AG09319 (cell line): ENCODE measurements around the gene KCTD7.
"Not testable (repeated sequence)": the region's sequence is repeated elsewhere in the genome, so short reads cannot be mapped to it uniquely, and the experiment has no call there.

ENCODE experiments used
- DNase-seq: peaks from one replicate; pipeline ENCODE4 v3.0.0-alpha.2; 2010; ENCODE audit warnings: low read depth; ENCODE audit errors: extremely low read depth
- TF ChIP-seq, protein P1 (sequence below): IDR thresholded peaks from 2 replicates; pipeline ENCODE4 v1.5.1; 2011; ENCODE audit warnings: low read depth, mild to moderate bottlenecking, inconsistent platforms, low read length, moderate library complexity

KCTD7 gene

DNA sequence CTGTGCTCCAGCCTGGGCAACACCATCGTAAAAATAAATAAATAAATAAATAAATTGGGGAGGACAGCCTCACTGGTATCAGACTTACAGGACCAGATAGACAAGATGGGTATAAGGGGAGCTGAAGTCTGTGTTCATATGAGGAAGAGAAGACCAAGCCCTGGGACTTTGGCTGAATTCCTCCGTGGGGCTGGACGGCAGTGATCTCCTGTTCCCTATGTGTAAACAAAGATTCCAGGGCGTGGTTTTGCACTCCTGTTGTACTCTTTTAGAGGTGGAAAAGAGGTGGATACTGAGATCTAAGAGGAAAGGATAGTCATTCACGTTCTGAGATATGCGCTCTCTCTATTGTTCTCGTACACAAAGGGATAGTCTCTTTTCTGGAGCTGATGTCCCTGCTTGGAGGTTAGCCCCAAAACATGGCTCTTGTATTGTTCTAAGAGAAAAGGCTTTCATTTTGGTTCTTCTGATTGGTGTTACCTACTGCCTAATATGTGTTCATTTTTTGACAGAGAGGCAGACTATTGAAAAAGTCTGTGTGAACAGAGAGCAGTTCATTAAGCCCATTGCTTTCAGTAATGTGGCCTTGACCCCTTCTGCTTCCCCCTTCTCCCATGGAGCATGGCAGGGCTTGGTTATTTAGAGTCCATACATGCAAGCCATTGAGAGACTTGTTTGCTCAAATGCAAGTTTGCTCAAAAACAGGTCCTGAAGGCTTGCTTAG lies 12.3 kb downstream of the KCTD7 start:
- no peak for DNase-seq
- TF ChIP-seq, protein P1, sequence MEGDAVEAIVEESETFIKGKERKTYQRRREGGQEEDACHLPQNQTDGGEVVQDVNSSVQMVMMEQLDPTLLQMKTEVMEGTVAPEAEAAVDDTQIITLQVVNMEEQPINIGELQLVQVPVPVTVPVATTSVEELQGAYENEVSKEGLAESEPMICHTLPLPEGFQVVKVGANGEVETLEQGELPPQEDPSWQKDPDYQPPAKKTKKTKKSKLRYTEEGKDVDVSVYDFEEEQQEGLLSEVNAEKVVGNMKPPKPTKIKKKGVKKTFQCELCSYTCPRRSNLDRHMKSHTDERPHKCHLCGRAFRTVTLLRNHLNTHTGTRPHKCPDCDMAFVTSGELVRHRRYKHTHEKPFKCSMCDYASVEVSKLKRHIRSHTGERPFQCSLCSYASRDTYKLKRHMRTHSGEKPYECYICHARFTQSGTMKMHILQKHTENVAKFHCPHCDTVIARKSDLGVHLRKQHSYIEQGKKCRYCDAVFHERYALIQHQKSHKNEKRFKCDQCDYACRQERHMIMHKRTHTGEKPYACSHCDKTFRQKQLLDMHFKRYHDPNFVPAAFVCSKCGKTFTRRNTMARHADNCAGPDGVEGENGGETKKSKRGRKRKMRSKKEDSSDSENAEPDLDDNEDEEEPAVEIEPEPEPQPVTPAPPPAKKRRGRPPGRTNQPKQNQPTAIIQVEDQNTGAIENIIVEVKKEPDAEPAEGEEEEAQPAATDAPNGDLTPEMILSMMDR: no peak

DNA sequence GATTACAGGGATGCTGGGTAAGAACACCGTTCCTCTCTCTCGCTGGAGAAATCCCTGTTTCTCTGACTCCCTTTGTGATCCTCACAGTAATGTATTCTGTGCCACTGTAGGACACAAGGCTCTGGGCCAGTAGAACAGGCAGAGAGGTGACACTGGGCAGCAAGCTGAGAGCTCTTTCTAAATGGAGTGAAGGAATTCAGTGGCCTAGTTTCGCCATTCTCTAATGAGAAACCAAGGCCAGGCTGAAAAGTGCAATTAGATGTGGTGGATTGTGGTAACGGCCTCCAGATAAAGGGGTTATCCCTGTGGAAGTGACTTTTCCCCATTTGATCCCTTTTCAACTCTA lies 12.8 kb downstream of the KCTD7 start:
- no peak for DNase-seq
- TF ChIP-seq, protein P1: no peak

DNA sequence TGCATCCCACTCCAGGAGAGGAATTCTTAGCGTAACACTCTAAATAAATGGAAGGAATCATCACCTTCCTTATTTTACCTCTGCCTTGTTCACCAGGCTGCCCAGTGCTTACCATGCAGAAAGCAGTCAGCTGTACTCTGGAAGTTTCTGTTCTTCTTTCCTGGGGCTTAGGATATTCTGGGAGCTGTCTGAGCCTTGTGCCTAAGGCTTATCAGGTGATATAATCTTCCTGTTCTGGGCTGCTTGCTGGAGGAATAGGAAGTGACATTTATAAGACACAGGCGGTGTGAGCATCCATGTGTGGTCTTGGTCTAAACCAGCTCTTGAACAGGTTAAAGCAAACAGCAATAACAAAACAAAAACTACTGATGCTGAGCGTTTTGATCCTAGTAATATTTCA lies 13.5 kb downstream of the KCTD7 start:
- TF ChIP-seq, protein P1: no peak
- no peak for DNase-seq

DNA sequence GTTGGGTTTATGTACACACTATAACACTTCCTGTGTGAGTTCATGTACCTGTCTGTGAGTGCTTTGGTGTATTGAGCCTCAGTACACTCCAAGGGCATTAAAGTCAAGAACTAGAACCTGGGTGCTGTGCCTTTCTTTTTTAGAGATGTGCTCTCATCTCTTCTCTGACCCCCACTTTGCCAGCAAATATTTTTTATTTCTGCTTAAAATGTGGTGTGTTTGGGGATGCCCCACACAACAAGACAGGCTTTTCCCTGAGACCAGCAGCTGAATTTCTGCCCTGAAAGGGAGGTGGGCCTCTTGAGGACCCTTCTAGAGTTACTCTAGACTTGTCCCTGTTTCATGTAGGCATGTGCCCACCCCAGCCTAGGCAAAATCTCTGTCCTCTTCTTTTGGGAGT lies 14.3 kb downstream of the KCTD7 start:
- TF ChIP-seq, protein P1: no peak
- no peak for DNase-seq

DNA sequence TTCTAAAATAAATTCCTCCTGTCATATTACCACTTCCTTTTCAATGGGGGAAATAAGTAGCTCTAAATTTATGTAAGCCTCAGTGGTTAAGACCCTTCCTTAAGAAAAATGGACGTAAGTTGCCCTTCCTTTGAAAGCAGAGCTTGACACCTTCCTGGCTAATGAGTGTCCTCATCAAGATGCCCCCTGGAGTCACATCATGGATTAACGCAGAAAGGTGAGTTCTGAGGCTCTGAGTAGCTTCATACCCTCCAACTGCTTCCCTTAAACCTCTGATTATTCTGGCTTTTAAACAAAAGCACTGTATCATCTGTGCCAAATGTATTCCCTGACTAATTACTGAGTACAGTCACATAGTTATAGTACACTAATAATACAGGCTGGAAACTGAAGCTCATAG lies 14.7 kb downstream of the KCTD7 start:
- TF ChIP-seq, protein P1: no peak

DNA sequence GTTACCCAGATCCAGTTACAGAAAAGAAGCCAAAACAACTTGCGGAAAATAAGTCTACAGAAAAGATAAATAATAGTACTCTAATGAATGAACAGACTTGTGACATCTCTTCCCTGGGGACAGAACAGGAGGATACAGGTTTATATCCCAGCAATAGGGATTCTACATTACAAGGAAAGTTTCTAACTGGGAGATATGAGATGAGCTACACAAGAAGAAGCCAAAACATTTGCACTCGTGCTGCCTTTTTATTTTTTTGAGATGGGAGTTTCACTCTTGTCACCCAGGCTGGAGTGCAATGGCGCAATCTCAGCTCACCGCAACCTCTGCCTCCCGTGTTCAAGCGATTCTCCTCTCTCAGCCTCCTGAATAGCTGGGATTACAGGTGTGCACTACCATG lies 22.3 kb downstream of the KCTD7 start:
- DNase-seq: not testable (repeated sequence)

More for the DNA sequence above, 14.7 kb downstream of the KCTD7 start:
- no peak for DNase-seq

DNA sequence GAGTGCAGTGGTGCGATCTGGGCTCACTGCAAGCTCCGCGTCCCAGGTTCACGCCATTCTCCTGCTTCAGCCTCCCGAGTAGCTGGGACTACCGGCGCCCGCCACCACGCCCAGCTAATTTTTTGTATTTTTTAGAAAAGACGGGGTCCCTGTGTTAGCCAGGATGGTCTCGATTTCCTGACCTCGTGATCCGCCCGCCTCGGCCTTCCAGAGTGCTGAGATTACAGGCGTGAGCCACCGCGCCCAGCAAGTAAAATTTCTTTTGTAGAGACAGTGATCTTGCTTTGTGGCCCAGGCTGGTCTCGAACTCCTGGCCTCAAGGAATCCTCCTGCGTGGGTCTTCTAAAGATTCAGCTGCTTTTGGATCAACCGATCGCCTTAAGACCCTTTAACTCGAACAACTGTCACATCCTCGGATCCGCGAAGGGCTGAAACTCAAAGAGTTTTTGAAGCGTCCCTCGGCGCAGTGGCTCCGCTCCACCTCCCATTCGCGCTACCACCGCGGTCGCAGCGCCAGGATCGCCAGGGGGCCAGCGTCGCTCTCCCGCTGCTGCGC lies 25.1 kb downstream of the KCTD7 start:
- TF ChIP-seq, protein P1: peak; percentile 12; the same call in 1 of the 2 replicates
- not testable (repeated sequence) for DNase-seq
